ENCODE data around the gene AATK. TPM values are rescaled to one million over a fixed set of nuclear protein-coding genes. Genes with fewer than 3 reads are reported as not detected.

The AATK gene, protein sequence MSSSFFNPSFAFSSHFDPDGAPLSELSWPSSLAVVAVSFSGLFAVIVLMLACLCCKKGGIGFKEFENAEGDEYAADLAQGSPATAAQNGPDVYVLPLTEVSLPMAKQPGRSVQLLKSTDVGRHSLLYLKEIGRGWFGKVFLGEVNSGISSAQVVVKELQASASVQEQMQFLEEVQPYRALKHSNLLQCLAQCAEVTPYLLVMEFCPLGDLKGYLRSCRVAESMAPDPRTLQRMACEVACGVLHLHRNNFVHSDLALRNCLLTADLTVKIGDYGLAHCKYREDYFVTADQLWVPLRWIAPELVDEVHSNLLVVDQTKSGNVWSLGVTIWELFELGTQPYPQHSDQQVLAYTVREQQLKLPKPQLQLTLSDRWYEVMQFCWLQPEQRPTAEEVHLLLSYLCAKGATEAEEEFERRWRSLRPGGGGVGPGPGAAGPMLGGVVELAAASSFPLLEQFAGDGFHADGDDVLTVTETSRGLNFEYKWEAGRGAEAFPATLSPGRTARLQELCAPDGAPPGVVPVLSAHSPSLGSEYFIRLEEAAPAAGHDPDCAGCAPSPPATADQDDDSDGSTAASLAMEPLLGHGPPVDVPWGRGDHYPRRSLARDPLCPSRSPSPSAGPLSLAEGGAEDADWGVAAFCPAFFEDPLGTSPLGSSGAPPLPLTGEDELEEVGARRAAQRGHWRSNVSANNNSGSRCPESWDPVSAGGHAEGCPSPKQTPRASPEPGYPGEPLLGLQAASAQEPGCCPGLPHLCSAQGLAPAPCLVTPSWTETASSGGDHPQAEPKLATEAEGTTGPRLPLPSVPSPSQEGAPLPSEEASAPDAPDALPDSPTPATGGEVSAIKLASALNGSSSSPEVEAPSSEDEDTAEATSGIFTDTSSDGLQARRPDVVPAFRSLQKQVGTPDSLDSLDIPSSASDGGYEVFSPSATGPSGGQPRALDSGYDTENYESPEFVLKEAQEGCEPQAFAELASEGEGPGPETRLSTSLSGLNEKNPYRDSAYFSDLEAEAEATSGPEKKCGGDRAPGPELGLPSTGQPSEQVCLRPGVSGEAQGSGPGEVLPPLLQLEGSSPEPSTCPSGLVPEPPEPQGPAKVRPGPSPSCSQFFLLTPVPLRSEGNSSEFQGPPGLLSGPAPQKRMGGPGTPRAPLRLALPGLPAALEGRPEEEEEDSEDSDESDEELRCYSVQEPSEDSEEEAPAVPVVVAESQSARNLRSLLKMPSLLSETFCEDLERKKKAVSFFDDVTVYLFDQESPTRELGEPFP (N-terminal part only)
- 1 to 10 TPM; 1.2 to 2.4 TPM for total RNA-seq

DNA sequence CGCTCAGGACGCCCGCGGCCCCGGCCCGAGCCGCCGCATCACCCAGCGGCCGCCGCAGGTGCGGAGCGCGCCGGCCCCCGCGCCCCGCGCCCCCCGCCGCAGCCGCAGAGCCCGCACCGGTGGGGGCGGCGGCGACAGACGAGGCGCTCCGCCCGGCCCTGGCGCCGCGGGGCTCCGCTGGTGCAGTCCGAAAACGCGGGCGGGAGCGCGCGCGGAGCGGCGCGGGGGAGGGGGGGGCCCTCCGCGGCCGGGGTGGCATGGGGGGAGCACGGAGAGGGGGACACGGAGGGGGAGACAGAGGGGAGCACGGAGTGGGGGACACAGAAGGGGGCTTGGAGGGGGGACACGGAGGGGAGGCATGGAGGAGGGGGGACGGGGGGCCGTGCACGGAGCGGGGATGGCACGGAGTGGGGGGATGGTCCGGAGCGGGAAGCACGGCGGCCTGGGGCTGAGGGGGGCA is at the start of gene AATK:
AATK (minus strand) TSS at position 189 of the 460 bp plus-strand sequence. CDS start 229 bp downstream, outside the sequence.
- Mint-ChIP-seq H3K36me3 (ENCODE audit: low read depth) (no peaks in the 10 kb centered on the region), H3K27ac (no peak within 1 kb of the TSS), H3K4me1 (no peaks in the 10 kb centered on the region), H3K9me3 (no peaks in the 10 kb centered on the region), H3K4me3 (no peak within 1 kb of the TSS), H3K27me3 (peaks cover 8% of the 10 kb centered on the region)
- ATAC-seq (replicated peaks): no peak

DNA sequence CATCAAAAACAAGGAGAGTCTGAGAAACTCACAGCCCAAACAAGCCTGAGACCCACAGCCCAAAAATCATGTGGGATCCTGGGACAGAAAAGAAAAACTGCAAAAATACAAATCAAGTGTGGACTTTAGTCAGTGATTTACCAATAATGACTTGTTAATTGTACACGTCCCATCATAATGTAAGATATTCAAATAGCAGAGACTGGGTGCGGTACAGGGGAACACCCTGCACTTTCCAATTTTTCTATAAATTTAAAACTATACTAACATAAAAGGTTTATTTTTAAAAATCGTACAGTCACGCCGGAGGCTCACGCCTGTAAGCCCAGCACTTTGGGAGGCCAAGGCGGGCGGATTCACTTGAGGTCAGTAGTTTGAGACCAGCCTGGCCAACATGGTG is 48.0 kb upstream of the AATK start:
- Mint-ChIP-seq H3K27ac (no peak overlapping the region), H3K36me3 (ENCODE audit: low read depth) (no peaks in the 10 kb centered on the region), H3K27me3 (no peaks in the 10 kb centered on the region), H3K4me3 (no peak overlapping the region), H3K4me1 (no peaks in the 10 kb centered on the region), H3K9me3 (no peaks in the 10 kb centered on the region)
- no peak for ATAC-seq (replicated peaks)

DNA sequence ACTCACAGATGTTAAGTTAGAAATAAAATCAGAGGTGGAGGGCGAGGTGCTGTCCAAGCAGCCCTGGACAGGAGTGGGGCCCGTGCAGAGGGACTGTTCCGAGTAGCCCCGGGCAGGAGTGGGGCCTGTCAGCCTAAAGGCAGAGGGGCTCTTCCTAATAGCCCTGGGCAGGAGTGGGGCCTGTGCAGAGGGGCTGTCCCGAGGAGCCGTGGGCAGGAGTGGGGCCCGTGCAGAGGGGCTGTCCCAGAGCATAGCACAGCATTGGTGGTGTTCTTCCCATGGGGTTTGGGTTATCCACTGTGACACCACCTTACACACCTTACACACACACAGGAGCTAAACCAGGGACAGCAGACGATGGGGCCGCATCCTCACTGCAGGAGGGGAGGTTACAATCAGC is 46.3 kb upstream of the AATK start:
- H3K27ac Mint-ChIP-seq: no peak overlapping the region
- H3K27me3 Mint-ChIP-seq: no peaks in the 10 kb centered on the region
- no peak overlapping the region for H3K4me3 Mint-ChIP-seq
- no peak for ATAC-seq (replicated peaks)
- no peaks in the 10 kb centered on the region for H3K4me1 Mint-ChIP-seq
- H3K9me3 Mint-ChIP-seq: no peaks in the 10 kb centered on the region
- no peaks in the 10 kb centered on the region for H3K36me3 Mint-ChIP-seq (ENCODE audit: low read depth)

DNA sequence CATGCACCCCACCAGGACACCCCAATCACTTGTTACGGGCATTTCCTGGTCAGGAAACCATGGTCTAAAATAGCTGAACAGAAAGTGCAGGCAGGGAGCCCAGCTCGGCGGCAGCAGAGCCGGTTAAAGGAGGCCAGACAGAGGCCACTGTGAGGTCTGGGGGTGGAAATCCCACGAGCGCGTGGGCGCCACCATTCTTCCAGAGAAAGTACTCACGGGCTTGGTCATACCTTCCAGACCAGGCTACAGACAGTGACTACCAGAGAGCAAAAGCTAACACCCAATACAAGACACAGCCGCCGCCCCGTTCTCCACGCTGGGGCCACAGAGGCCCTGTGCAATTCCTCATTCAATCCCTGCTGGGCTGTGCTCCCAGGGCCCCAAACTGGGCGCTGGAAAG is 44.8 kb upstream of the AATK start:
- no peak overlapping the region for H3K4me3 Mint-ChIP-seq
- no peaks in the 10 kb centered on the region for H3K36me3 Mint-ChIP-seq (ENCODE audit: low read depth)
- H3K27me3 Mint-ChIP-seq: no peaks in the 10 kb centered on the region
- no peak overlapping the region for H3K27ac Mint-ChIP-seq
- ATAC-seq (replicated peaks): no peak
- H3K9me3 Mint-ChIP-seq: no peaks in the 10 kb centered on the region
- H3K4me1 Mint-ChIP-seq: no peaks in the 10 kb centered on the region

DNA sequence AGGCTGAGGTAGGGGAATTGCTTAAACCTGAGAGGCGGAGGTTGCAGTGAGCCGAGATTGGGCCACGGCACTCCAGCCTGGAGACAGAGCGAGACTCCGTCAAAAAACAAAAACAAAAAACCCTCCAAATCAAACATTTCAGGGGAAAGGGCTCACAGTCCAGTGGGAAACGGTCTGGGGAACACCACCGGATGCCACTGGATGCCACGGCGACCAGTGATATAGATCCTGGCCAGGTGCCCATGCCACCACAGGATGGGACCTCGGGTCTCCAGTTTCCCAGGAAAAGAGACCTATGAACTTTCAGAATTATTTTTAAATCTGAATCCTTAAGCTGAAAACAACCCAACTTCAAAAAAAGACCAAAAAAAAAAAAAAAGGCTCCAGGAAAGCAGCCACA is 44.4 kb upstream of the AATK start:
- H3K27ac Mint-ChIP-seq: no peak overlapping the region
- H3K36me3 Mint-ChIP-seq (ENCODE audit: low read depth): no peaks in the 10 kb centered on the region
- H3K27me3 Mint-ChIP-seq: no peaks in the 10 kb centered on the region
- no peaks in the 10 kb centered on the region for H3K9me3 Mint-ChIP-seq
- no peaks in the 10 kb centered on the region for H3K4me1 Mint-ChIP-seq
- no peak for ATAC-seq (replicated peaks)
- H3K4me3 Mint-ChIP-seq: no peak overlapping the region

DNA sequence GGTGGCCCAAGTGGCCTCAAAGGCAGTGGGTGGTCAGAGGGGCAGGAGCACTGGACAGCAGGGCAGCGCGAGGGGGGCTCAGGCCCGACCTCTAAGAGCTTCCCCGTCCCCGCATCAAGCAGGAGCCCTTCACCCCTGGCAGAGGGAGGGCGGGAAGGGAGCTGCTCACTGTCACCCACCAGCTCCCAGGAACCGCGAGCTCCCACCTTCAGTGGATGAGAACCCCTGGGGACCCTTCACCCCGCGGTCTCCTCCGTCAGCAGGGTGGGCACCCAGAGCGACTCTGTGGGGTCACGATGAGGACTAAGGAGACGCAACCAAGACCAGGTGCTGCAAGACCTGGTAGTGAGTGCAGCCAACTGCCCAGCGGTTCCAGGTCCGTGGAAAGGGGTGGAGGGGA is 43.1 kb upstream of the AATK start:
- no peaks in the 10 kb centered on the region for H3K27me3 Mint-ChIP-seq
- ATAC-seq (replicated peaks): no peak
- no peak overlapping the region for H3K4me3 Mint-ChIP-seq
- H3K27ac Mint-ChIP-seq: no peak overlapping the region
- no peaks in the 10 kb centered on the region for H3K36me3 Mint-ChIP-seq (ENCODE audit: low read depth)
- H3K4me1 Mint-ChIP-seq: no peaks in the 10 kb centered on the region
- no peaks in the 10 kb centered on the region for H3K9me3 Mint-ChIP-seq

DNA sequence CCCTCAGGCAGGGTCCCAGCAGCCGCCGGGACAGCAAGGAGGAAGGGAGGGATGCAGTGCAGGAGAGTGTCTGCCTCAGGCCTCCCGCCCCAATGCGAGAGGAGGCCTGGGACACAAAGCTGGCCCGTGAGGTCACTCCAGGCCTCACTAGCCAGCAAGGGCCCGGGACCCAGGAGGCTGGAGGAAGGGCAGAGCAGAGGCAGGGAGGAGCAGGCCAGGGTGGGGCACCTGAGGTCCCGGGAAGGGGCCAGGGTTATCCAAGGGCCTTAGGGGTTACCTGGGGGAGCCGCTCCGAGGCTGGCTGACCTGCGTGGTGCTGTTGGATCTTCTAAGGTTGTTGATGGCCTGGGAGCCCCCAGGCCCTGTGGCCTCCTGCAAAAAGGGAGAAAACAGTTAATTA is 42.6 kb upstream of the AATK start:
- Mint-ChIP-seq H3K27me3 (no peaks in the 10 kb centered on the region), H3K27ac (no peak overlapping the region), H3K4me3 (no peak overlapping the region), H3K9me3 (no peaks in the 10 kb centered on the region), H3K4me1 (no peaks in the 10 kb centered on the region), H3K36me3 (ENCODE audit: low read depth) (no peaks in the 10 kb centered on the region)
- ATAC-seq (replicated peaks): no peak

DNA sequence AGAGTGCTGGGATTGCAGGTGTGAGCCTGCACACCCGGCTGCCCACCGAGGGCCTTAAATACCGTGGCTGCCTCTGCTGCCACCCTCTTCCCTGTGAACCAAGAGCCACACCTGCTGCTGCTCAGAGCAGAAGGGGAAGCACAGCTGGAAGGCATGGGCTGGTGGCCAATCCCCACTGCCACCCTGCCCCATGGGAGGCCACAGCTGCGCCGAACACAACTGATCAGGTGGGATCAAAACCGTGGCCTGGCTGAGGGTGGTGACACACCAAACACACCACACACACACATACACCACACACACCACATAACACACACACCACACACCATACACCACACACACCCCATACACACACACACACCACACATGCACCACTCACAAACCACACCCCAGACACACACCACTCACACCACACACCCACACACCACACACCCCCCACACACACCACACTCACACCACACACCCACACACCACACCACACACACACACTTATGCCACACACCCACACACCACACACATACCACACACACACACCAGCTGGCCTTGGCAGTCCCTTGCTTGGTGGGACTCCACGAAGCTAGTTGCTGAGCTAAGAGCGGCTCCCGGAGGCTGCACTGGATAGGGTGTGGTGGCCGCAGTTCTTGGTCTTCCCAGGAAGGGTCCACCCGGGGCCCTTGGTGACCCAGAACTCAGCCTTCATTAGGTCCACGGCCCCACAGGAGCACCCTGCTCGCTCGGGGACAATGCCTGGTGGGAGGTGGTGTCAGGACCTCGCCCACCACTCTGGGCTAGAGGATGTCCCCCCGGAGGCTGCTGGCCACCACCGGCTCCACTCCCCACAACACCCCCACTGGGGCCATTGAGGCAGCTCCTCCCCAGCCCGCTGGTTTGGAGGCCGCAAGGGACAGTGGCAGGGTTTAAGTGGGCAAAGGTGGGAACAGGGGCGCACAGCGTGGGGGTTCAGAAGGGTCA is 41.9 kb upstream of the AATK start:
- Mint-ChIP-seq H3K27me3 (no peaks in the 10 kb centered on the region), H3K4me3 (no peak overlapping the region), H3K4me1 (no peaks in the 10 kb centered on the region), H3K9me3 (no peaks in the 10 kb centered on the region), H3K27ac (no peak overlapping the region), H3K36me3 (ENCODE audit: low read depth) (no peaks in the 10 kb centered on the region)
- ATAC-seq (replicated peaks): no peak

DNA sequence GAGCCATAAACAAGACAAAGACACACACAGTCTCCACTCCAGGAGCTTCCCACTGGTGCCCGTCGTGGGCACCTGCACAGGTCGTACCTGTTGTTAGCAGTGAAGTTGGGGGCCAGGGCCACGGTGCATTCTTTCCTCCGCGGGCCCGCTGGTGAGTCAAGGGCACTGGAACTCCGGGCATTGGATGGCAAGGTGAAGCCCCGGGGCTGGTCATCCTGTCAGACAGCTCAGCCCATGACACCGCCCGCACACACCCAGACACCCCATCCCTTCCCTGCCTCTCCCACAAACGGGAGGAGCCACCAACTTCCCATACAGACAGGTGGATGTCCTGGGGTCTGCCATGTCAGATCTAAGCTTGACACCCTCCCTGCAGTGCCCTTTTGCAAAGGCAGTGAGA is 40.6 kb upstream of the AATK start:
- H3K36me3 Mint-ChIP-seq (ENCODE audit: low read depth): no peaks in the 10 kb centered on the region
- no peak for ATAC-seq (replicated peaks)
- H3K27ac Mint-ChIP-seq: no peak overlapping the region
- no peaks in the 10 kb centered on the region for H3K4me1 Mint-ChIP-seq
- H3K9me3 Mint-ChIP-seq: no peaks in the 10 kb centered on the region
- no peaks in the 10 kb centered on the region for H3K27me3 Mint-ChIP-seq
- no peak overlapping the region for H3K4me3 Mint-ChIP-seq

DNA sequence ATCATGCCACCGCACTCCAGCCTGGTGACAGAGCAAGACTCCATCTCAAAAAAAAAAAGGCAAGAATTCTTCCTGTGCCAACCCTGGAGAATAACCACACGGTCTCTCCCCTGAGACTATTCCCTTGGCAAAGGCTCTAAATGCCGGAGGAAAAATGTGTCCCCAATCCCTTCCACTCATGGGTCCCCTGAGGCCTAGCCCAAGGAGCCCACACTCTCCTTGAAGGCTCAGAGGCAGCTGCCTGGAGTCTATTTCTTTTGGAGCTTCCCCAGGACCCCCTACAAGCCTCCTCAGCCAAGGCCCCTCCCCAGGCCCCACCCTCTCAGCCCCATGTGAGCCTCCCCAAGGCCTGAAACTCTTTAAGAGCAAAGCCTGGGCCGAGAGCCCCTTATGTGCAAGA is 40.1 kb upstream of the AATK start:
- no peaks in the 10 kb centered on the region for H3K27me3 Mint-ChIP-seq
- H3K4me3 Mint-ChIP-seq: no peak overlapping the region
- no peaks in the 10 kb centered on the region for H3K4me1 Mint-ChIP-seq
- H3K9me3 Mint-ChIP-seq: no peaks in the 10 kb centered on the region
- H3K36me3 Mint-ChIP-seq (ENCODE audit: low read depth): no peaks in the 10 kb centered on the region
- ATAC-seq (replicated peaks): no peak
- no peak overlapping the region for H3K27ac Mint-ChIP-seq

DNA sequence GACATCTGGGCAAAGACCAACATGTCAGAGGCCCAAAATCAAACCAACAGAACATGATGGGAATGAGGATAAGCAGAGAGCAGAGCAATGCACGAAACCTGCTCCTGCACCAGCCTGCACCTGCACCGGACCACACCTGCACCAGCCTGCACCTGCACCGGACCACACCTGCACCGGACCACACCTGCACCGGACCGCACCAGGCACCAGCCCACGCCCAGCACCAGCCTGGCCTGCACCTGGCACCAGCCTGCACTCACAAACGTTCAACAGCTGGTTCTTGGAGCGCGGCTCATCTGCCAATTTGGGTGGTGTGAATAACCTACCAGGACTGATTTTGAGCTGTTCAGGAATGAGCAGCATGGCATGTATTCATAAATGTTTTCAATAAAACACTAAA is 38.6 kb upstream of the AATK start:
- H3K27ac Mint-ChIP-seq: no peak overlapping the region
- H3K4me1 Mint-ChIP-seq: no peaks in the 10 kb centered on the region
- H3K36me3 Mint-ChIP-seq (ENCODE audit: low read depth): no peaks in the 10 kb centered on the region
- H3K9me3 Mint-ChIP-seq: no peaks in the 10 kb centered on the region
- no peak overlapping the region for H3K4me3 Mint-ChIP-seq
- H3K27me3 Mint-ChIP-seq: no peaks in the 10 kb centered on the region
- ATAC-seq (replicated peaks): no peak

DNA sequence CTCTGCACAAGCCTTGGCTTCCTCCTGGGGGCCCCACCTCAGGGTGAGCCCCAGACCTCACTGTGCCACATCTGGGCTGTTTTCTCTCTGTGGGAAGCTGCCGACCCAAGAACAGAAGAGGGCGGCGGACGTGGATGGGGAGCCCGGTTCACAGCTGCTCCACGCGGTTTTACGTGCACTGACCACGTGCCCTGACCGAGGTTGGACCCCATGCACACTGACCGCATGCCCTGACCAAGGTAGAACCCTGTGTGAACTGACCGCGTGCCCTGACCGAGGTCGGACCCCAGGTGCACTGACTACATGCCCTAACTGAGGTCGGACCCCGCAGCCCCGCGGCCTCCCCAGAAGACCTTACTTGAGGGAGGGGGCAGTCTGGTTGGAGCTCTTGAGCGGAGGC is 37.1 kb upstream of the AATK start:
- H3K27me3 Mint-ChIP-seq: no peaks in the 10 kb centered on the region
- no peak overlapping the region for H3K27ac Mint-ChIP-seq
- H3K4me3 Mint-ChIP-seq: no peak overlapping the region
- no peaks in the 10 kb centered on the region for H3K36me3 Mint-ChIP-seq (ENCODE audit: low read depth)
- H3K4me1 Mint-ChIP-seq: no peaks in the 10 kb centered on the region
- H3K9me3 Mint-ChIP-seq: no peaks in the 10 kb centered on the region
- no peak for ATAC-seq (replicated peaks)

DNA sequence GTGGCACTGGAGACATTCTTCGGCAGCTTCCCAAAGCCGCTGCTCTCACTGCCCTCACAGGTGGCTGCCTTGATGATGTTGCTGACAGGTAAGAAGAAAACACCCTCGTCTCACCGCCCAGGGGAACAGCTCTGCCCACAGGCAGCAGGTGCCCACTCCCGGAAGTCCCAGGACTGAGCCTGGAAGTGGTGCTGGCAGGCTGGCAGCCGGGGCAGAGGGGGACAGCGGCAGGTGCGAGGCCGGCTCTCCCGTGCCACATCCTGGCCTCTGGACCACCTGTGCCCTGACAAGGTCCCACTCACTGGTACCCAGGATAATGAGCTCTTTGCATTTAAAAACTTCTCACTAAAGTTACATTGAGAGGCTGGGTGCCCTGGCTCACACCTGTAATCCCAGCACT is 36.3 kb upstream of the AATK start:
- Mint-ChIP-seq H3K4me3 (no peak overlapping the region), H3K9me3 (no peaks in the 10 kb centered on the region), H3K27ac (no peak overlapping the region), H3K27me3 (no peaks in the 10 kb centered on the region), H3K4me1 (no peaks in the 10 kb centered on the region), H3K36me3 (ENCODE audit: low read depth) (no peaks in the 10 kb centered on the region)
- ATAC-seq (replicated peaks): no peak

All from activated T-helper 17 cell treated with anti-CD3 and anti-CD28 coated beads, Interleukin-2, amount 50 U/mL, for 72 hours (primary cell).